ENCODE data around the gene ZNF778.

The ZNF778 gene

DNA sequence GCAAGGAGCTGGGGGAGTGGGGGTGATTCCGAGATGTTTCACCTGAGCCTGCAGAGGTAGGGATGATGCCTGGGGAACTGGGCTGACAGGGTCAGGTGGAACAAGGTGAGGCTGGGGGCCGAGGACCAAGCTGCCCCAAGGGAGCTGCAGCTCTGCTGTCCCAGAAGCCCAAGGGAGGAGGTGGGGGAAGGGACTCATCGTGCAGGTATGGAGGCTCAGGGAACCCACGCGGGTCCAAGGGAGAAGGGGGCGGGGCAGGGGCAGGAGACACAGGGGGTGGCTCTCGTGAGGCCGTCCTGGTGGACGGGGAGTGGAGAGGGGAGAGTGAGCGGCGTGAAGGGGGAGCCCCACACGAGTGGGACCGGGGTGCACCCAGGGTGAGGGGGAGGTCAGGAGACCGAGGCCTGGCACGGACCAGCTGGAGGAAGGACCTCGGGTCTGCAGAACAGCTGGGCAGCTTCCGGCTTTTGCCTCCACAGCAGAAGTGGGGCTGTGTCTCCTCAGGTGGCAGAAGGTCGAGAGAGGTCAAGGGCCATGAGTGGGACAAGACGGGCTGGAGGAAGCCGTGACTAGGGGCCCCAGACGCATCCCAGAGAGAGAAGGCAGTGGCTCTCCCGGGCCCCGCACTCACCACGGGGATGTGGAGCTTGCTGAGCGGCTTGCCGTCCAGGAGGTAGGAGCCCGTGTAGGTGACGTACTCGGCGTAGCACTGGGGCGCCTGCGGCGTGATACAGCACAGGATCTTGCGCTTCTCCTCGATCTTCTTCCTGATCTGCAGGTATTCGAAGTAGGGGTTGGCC is 61.1 kb downstream of the ZNF778 start:
- DNase-seq = no peak

- no peak for DNase-seq
These were observed 62.4 kb downstream of the ZNF778 start for GRCh38 chr16:89279666-89280481.

DNA sequence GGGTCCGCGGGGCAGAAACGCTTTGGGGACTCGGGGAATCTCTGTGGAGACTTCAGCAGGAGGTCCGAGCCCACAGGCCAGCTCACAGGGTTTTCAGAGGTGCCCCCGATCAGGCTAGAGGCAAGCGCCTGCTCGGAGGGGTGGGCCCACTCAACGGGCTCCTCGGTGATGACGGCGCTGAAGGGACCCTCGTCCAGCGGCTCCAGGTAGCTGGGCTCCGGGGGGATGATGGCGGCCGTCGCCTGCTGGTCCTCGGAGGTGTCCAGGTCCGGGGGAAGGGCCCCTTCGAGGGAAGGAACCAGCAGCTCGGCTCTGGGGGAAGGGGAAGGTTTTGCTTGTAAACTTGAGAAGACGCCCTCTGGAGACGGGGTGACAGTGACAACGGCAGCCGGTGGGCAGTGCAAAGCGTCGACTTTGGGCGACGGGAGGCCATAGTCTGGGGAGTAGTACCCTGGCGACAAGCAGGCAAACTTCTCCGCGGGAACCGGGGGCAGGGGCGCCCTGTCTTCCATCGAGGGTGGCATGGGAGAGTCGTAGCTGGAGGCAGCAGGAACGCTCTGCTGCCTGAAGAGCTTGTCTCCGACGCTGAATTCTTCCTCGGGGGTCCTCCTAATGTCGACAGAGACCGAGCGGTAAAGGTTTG is 63.2 kb downstream of the ZNF778 start:
- no peak for DNase-seq

GRCh38 chr16:89281189-89281577 is 63.7 kb downstream of the ZNF778 start:
- DNase-seq = no peak

GRCh38 chr16:89281829-89282228 is 64.3 kb downstream of the ZNF778 start:
- DNase-seq = no peak

DNA sequence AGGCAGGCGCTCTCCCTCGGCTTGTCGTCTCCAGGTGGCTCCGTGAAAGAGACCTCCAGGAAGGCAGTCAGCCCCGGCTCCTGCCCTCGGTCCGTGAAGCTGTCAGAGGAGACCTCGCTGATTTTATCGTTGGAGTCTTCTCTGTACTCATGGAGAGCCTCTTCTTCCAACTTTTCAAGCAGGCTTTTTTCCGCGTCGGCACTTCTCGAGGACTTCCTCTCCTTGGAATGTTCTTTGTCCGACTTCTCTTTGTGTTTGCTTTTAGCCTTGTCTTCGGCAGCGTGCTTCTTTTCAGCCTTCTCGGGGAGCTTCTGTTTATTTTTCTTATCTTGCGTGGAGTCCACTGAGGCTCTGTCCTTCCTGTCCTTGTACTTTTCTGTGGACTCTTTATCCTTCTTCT is 65.0 kb downstream of the ZNF778 start:
- DNase-seq = no peak

- no peak for DNase-seq
These were observed 65.9 kb downstream of the ZNF778 start for GRCh38 chr16:89283449-89283848.

- DNase-seq = no peak
These were observed 67.9 kb downstream of the ZNF778 start for GRCh38 chr16:89285381-89285780.

- no peak for DNase-seq
These were observed 68.6 kb downstream of the ZNF778 start for GRCh38 chr16:89286096-89286495.
